Uterus (tissue), 2 donors: ENCODE data around the gene HYCC1.
A peak's percentile ranks its signal among the peaks of the same experiment; 100 is the strongest.

ENCODE experiments used
- POLR2A ChIP-seq, 2 donors: fragments of 450-650 bp; IDR thresholded peaks; one replicate each; pipeline ENCODE4 v1.6.1; 2016; ENCODE audit warnings: antibody characterized with exemption in 2 of 2, mild to moderate bottlenecking in 1 of 2, moderate library complexity in 1 of 2
- TF ChIP-seq, protein P1 (sequence below), 4 experiments: fragments of 200-600 bp in 2 of 4; fragments of 450-650 bp in 2 of 4; sonication (generic) in 2 of 4; IDR thresholded peaks; one replicate each; pipeline ENCODE4 v1.5.1; 2016 to 2019; ENCODE audit warnings: antibody characterized with exemption in 4 of 4, mild to moderate bottlenecking in 2 of 4, moderate library complexity in 1 of 4

- peak; percentile 95 to 100 for TF ChIP-seq POLR2A (IDR thresholded peaks at IDR 0.05)
- TF ChIP-seq, protein P1, sequence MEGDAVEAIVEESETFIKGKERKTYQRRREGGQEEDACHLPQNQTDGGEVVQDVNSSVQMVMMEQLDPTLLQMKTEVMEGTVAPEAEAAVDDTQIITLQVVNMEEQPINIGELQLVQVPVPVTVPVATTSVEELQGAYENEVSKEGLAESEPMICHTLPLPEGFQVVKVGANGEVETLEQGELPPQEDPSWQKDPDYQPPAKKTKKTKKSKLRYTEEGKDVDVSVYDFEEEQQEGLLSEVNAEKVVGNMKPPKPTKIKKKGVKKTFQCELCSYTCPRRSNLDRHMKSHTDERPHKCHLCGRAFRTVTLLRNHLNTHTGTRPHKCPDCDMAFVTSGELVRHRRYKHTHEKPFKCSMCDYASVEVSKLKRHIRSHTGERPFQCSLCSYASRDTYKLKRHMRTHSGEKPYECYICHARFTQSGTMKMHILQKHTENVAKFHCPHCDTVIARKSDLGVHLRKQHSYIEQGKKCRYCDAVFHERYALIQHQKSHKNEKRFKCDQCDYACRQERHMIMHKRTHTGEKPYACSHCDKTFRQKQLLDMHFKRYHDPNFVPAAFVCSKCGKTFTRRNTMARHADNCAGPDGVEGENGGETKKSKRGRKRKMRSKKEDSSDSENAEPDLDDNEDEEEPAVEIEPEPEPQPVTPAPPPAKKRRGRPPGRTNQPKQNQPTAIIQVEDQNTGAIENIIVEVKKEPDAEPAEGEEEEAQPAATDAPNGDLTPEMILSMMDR (IDR thresholded peaks at IDR 0.05): peak; percentile 54 to 69 (median 65)
Measured at GRCh38 chr7:23013715-23014649, at the start of gene HYCC1.
